SK-MEL-5 (cell line): ENCODE measurements around the gene ENOX1. TPM values are rescaled to one million over a fixed set of nuclear protein-coding genes. Genes with fewer than 3 reads are reported as not detected.

ENCODE experiments used
- DNase-seq: peaks from one replicate; pipeline ENCODE4 v3.0.0-alpha.2; 2016; ENCODE audit warnings: low read depth, low spot score
- in situ Hi-C: cut with HindIII; loops from 2 replicates; pipeline ENCODE4 v1.10.0; 2016; ENCODE audit warnings: low sequenced_read_pairs, high pct_unique_total_duplicates, low pct_unique_long_range_greater_than_20kb
- total RNA-seq: library from RNA; depleted of rRNA; stranded (reverse); fragments of >200 nt; shearing (Covaris generic); gene quantifications from 2 replicates; pipeline ENCODE4 v1.2.3, GENCODE V29; 2014

Gene ENOX1
- total RNA-seq, 1 experiment from 2014 or later = 14.2 TPM

DNA sequence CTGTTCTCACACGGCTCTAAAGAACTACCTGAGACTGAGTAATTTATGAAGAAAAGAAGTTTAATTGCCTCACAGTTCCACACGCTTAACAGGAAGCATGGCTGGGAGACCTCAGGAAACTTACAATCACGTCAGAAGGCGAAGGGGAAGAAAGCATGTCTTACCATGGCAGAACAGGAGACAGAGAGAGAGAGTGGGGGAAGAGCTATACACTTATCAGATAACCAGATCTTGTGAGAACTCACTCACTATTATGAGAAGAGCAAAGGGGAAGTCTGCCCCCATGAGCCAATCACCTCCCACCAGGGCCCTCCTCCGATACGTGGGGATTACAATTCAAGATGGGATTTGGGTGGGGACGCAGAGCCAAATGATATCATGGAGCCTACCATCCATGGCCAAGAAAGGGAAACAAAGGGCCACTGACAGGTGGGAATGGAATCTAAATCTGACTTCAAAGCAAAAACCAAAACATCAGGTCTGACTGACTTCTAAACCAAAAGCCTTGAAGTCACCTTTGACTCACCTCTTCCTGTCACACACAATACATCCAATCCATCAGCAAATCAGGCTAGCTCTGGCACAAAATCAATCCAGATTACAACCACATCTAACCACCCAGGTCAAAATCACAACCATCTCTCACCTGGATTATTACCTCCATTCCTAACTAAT lies 189.7 kb downstream of the ENOX1 start:
- no peak for DNase-seq
- in situ Hi-C loops = no loop called here

DNA sequence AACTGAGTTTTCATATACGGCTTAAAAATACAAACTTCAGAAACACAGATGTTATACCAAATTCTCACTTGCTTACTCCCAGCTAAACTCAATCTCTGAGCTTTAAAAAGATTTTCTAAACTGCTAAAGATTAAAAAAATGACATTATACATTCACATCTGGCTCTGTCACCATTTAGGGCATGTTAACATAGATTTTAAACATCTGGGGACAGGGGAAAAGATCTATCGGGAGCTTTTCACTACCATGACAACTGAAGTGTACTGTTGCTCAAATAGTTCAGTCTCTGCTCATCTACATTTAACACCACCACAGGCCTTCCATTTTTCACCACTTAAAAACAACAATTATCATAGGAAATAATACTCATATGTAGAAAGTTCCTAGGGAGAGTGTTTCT lies 190.8 kb downstream of the ENOX1 start:
- in situ Hi-C loops = no loop called here

DNA sequence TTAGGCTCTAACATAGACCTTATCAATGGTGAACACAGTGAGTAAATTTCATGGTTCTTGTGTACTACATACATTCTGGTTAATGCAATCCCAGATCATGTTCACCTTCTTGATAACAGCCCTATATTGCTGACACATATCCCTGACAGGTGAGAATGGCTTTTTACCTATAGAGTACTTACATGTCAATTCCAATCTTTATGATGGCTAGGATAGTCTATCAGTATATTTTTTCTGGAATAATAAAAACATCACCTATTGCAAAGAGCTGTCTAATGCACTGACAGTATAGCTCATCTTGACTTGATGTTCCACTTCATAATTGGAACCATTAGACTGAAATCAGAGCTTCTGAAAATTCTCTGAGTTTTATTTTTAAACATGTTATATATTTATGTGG lies 199.4 kb downstream of the ENOX1 start:
- in situ Hi-C loops = no loop called here
- DNase-seq = no peak

More for the DNA sequence above, 190.8 kb downstream of the ENOX1 start:
- no peak for DNase-seq

DNA sequence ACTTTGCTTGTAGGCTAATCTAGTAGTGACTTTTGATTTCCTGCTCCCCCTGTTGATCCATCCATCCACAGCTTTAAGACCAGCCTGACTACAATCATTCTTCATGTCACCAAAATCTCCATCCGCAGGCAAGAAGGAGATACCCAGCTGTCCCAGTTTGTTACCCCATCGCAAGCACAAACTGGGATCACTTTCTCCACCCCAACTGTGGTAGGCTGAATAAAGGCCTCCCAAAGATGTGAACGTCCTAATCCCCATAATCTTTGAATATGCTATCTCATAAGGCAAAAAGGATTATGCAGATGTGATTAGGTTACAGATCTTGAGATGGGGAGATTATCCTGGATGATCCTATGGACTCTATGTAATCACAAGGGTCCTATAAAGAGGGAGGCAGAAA lies 202.0 kb downstream of the ENOX1 start:
- no peak for DNase-seq
- in situ Hi-C loops = no loop called here

DNA sequence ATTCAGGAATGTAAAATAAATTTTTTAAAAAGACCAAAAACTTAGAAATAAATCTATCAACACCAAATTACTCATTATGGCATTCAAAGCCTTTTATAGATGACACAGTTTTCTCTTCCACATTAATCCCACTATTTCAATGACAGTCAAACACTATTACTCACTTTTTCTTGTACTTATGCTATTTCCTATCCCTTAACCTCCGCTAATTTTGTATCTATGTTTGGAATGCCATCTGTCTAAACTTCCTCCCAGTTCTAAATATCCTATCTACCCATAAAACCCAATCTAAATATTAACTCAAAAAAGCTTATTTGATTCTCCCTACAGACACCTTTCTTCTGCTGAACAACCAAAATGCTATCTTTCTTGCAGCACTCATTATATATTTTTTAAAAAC lies 203.5 kb downstream of the ENOX1 start:
- in situ Hi-C loops = no loop called here
- no peak for DNase-seq

DNA sequence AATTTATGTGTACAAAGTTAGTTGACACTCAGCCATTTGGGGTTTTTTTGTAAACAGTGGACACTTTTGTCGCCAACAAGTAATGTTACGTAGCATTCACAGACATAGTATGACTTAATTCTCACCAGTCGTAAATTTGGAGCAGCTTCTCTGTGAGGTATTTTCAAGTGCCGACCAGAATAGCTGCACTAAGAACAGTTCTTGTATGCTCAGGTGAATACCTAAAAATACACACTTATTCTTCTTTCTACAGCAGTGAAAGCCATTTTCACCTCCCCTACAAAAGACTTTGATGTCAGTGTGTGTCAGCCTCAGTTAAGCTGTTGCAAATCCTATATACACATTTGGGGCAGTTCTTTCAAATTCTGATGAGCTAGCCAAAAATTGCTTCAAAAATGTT lies 206.5 kb downstream of the ENOX1 start:
- in situ Hi-C loops = no loop called here
- no peak for DNase-seq

- in situ Hi-C loops = no loop called here
- DNase-seq = peak; percentile 78
These were observed 207.5 kb downstream of the ENOX1 start for GRCh38 chr13:43579321-43579720.

DNA sequence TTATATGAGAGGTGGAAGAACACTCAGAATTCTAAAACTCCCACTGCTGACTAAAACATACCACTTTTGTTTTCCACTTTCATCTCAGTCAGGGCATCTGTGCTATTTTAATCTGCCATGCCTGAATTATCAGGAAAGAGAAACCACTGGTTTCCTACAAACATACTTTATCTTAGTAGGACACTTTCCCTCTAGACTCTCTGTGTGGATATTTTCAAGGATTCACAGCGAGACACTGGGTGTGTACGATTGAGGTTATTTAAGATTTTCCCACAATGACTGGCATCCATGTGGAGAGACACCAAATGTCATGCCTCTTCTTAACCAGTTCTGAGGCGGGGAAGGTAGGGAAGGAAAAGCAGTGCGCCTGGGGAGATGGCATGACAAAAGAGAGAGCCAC lies 212.2 kb downstream of the ENOX1 start:
- in situ Hi-C loops = no loop called here

GRCh38 chr13:43573802-43574514 lies 212.8 kb downstream of the ENOX1 start:
- no peak for DNase-seq

More for the DNA sequence above, 212.2 kb downstream of the ENOX1 start:
- DNase-seq = no peak

GRCh38 chr13:43573361-43573740 lies 213.4 kb downstream of the ENOX1 start:
- no peak for DNase-seq
- in situ Hi-C loops = no loop called here

More at GRCh38 chr13:43573802-43574514, 212.8 kb downstream of the ENOX1 start:
- in situ Hi-C loops = no loop called here

DNA sequence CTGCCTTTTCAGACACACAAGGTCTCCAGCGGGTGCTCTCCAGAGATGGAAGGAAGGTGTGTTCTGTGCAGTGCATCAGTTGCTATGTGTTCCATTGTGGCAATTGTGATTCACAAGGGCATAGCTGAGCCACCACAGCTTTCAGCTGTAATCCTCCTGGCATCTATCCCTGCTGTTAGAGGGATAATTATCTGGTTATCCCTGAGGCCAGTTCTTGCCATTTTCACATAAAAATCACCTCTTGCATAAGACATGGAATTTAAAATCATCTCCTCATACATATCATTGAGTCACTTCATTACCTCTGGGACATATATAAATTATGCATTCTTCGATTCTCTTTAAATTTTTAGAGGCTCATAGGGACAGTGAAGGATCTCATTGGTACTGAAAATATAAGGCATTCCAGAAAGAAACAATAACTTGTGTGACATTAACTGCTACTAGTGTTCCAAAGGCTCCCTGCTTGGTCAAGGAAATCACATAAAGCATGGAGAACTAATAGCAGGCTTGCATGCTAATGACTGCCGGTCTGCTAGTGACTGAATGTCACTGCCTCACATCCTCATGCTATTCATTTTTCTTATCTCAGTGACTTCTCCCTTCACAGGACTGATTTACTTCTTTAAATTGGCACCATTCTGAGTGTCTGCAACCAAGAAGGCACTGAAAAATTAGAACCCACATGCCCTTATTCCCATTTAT lies 214.0 kb downstream of the ENOX1 start:
- DNase-seq = no peak
- in situ Hi-C loops = no loop called here

GRCh38 chr13:43569658-43570057 lies 217.1 kb downstream of the ENOX1 start:
- in situ Hi-C loops = no loop called here
- no peak for DNase-seq

- in situ Hi-C loops = no loop called here
- no peak for DNase-seq
These were observed 219.2 kb downstream of the ENOX1 start for GRCh38 chr13:43567608-43568007.

GRCh38 chr13:43564952-43565351 lies 221.8 kb downstream of the ENOX1 start:
- in situ Hi-C loops = no loop called here
- DNase-seq = no peak

DNA sequence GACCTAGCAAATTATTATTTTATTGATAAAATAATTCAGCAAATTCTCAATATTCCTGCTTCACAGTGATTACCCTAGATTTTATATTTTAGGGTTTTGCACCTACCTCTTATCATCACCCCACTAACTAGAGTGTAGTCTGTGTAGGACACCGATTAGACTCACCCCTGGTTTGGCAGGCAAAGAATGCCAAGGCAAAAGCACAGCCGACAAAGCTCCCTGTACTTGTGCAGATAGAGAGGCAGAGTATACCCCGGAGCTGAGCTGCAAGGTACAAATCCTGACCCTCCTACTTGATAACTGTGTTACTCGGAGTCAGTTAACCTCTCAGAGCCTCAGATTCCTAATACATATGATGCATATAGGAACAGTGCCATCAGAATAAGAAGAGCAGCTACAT lies 225.7 kb downstream of the ENOX1 start:
- in situ Hi-C loops = no loop called here
- no peak for DNase-seq

- in situ Hi-C loops = no loop called here
- DNase-seq = no peak
These were observed 227.8 kb downstream of the ENOX1 start for GRCh38 chr13:43558939-43559338.

DNA sequence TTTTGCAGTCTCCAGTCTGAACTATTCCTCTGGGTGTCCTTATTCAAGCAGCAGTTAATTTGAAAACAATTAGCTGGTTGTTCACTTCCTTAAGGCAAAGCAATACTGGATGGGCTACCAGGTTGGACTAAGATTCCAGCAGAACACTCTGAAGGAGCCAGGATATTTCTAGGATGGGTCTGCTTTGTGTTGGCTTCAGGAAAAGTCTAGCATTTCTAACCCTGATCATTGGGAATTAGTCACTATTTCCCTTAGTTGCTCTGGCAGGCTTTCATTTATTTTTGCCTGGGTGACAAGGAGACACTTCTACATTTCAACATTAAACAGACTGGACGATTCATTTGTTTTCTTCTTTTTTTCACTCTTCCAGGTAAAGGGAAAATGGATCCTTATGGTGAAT lies 228.4 kb downstream of the ENOX1 start:
- peak; percentile 26 for DNase-seq
- in situ Hi-C loops = no loop called here

DNA sequence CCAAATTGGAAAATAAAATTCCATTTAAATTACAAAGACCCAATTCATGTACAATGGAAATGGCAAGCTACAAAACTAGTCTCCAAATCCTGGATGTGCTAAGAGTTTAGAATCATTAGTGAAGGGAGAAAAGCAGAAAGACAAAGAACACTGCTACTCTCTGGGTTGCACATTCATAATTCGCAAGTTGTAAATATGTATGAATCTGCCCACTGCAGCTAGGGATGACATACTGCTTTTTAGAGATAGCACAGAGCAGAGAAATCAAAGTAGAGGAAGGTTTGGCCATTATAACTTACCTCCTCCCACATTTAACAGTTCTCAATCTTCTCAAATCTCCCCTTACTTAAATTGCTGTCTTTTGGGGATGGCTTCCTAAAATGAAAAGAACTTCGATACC lies 231.1 kb downstream of the ENOX1 start:
- in situ Hi-C loops = no loop called here
- no peak for DNase-seq
